ENCODE results near the gene BCORL1.

BCORL1 gene

DNA sequence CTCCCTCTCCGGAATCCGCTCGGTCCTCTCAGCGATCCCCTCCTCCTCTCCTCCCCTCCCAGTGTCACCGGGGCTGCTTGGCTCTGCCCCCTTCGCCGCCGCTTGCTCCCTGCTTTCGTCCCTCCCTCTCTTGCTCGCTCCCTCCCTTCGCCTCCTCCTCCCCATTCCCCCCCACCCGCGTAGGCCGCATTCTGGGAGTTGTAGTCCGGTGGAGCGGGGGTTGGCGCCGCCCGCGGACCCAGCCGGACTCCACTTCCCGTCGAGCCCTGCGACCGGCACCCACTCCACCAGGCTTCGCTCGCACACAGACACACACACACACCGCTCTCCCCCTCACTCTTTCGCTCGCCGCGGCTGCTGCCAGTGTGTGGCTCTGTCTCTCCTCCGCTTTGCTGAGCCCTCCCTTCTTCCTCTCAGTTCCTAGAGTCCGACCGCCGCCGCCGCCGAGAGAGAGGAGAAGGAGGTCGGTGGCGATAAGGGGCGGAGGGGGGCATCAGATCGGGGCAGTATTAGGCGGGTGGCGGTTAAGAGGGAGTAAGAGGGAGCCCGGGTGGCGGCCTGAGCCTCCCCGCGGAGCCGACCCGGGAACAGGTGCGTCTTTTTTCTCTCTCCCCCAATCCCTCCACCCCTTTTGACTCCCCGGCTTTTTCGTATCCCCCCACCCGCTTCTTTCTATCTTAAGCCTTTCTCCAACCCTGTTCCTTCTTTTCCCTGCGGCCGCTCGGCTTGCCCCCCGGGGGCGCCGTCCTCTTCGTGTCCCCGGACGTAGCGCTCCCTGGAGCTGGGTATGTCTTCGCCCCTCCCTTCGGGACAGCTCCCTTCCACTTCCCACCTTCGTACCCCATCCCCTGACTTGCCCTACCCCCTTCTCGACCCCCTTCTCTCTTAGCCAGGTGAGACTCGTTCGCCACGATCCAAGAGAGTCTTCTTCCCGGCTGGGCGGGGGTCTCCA, at the start of gene BCORL1:
Gene BCORL1 (plus strand): TSS at position 336 of the 952 bp plus-strand sequence. CDS start 22,597 bp downstream, outside the sequence.
- peak; percentile 82 for DNase-seq (ENCODE audit: low read depth)

GRCh38 chrX:129932821-129933321, 49.6 kb upstream of the BCORL1 start:
- DNase-seq (ENCODE audit: low read depth) = no peak

DNA sequence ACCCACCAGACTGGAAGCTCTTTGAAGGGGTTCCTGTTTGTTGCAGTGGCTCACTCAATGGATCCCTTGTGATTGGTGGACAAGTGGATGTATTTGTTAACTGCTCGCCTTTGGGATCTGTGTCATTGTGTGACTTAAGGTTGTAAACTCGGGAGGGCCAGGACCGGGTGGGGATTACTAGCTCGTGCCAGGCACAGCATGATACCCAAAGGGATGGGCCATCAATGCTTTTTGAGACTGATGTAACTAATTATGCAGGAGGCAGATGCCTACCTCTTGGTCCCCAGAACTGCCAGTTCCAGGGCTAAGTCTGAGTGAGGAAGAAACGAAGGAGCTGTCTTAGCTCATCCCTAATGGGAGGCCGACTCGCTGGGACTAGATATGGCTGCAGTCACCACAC, 48.7 kb upstream of the BCORL1 start:
- no peak for DNase-seq (ENCODE audit: low read depth)

DNA sequence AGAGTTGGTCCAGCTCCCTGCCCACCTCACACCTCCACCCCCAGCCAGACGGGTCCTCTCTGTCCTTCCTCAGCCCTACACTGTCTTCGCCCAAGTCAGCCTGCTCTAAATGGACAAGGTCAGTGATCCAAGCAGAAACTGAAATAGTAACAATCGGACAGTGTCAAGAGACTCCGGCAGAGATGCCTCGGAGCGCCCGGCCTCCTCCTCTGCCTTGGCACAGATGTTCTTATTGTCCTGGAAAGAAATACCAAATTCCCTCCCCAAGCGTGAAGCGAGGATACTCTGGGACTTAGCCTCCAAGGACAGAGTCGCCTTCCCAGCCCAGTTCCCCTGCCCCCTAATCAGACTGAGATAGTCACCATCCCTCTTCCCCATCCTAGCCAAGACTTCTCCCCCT, 48.0 kb upstream of the BCORL1 start:
- DNase-seq (ENCODE audit: low read depth) = no peak

DNA sequence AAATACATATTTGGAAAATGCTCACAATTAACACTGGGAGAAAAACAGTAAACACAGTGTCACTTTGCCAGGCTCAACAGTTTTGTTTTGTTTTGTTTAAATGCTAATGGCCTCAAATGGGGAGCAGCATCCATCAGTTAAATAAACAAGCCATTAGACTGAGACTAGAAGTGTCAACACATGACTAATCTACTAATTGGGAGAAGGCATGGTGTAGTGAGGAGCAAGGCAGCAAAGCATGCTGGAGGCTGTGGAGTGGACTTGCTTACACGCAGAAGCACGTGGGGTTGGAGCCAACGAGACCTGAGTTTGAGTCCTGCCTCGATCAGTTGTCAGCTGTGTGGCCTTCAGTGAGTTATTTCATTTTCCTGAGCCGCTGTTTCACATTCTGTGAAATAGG, 47.5 kb upstream of the BCORL1 start:
- DNase-seq (ENCODE audit: low read depth) = no peak

DNA sequence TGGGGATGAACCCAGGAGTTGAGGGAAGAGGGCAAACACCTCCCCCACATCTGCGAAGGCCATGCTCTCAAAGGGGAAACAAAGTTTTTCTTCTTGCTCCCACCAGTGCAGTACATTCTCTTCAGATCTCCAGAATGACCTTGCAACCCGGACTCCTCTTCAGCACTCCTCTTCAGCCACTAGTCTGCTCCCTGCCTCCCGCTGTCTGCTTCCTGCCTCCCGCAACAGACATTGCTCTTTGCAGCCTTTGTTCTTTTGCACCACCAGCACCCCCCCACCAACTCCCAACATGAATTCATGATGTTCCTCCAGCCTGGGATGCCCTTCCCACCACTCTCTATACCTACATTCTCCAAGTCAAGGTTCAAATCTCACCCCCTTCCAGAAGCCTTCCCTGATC, 44.4 kb upstream of the BCORL1 start:
- no peak for DNase-seq (ENCODE audit: low read depth)

DNA sequence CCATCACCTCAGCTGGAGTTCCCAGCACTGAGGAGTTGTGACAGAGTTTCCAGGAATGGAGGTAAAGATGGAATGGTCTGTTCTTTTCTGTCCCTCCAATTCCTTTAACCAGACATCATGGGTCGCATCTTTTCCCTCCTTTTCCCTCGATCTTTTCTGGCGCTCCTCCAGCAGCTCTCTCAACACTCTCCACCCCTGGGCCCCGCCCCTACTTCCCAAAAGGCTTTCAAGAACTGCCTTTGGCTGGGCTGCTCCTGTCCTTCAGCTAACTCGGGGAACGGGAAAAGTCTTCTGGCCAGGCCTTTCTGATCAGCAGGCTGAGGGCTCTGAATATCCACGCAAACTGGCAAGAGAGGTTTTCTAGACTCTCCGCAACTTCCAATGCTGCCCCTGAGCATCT, 42.4 kb upstream of the BCORL1 start:
- DNase-seq (ENCODE audit: low read depth) = no peak

DNA sequence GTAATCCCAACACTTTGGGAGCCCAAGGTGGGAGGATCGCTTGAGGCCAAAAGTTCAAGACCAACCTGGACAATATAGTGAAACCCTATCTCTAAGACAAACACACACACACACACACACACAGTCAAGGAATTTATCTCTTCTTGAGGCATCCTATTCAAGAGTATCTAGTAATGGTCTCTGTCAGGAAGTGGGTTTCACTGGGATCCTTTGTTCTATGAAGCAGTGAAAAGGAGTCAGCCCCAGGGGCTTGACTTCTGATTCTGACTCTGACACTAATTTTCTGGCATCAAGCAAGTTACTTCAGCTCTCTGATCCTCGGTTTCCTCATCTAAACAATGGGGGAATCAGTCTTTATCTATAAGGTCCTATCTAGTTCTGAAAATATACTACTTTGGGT, 41.7 kb upstream of the BCORL1 start:
- no peak for DNase-seq (ENCODE audit: low read depth)

DNA sequence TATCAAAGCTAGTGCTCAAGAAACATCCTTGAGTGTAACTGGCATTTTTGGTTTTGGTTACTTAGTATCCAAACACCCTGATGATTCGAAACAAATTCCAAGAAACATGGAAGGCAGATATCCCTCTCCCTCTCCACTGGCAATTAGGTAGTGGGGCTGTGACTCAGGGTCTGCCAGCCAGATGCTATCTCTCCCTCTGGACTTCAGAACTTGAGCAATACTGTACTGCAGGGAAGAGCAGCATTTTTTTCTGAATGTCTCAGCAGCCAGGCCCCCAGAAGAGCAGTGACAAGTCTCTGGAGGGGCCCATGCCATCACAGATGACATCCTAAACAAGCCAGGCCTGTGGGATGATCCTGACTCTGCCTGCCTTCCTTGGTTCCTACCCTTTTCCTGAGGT, 37.3 kb upstream of the BCORL1 start:
- no peak for DNase-seq (ENCODE audit: low read depth)

- no peak for DNase-seq (ENCODE audit: low read depth)
Observed at GRCh38 chrX:129953334-129953648, 29.1 kb upstream of the BCORL1 start.

- no peak for DNase-seq (ENCODE audit: low read depth)
Observed at GRCh38 chrX:129953881-129954280, 28.6 kb upstream of the BCORL1 start.

GRCh38 chrX:129954804-129955203, 27.6 kb upstream of the BCORL1 start:
- DNase-seq (ENCODE audit: low read depth) = no peak

GRCh38 chrX:129955682-129956081, 26.8 kb upstream of the BCORL1 start:
- no peak for DNase-seq (ENCODE audit: low read depth)

- DNase-seq (ENCODE audit: low read depth) = no peak
Observed at GRCh38 chrX:129956145-129956544, 26.3 kb upstream of the BCORL1 start.

- no peak for DNase-seq (ENCODE audit: low read depth)
Observed at GRCh38 chrX:129956765-129957164, 25.7 kb upstream of the BCORL1 start.

DNA sequence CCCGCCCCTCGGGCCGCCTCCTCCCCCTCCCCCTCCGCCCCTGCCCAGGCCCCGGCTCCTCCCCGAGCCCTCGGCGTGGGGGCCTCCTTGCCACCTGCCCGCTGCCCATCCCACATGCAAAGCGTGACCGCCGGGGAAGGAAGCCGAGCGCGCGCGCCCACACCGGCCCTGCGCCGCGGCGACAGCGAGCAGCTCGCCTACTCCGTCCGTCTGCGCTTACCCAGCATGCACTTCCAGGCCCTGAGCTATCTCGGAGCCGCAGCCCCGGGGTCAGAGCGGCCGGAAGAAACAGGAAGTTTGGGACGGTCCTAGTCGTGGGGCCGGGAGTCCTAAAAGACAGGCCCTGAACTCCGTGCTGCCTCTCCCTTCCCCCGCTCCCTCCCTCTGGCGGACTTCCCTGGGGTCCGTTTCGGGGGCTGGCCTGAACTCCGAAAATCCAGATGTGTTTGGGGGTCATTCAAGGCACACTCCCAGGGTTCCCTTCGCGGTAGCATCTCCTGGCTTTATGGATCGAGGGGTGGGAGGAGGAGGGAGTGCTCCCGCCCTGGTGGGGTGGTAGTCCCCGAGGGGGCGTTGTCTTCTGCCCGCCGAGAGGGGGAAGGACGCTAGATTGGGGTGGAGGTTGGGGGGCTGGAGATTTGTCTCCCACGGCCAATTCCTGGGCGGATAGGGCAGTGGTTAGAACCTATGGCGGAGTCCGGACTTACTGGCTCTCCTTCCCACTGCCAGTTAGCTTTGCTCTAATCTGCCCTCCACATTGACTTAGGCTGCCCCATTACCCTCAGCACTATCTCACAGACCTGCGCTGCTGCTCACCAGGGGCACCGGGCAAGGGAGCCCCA, 25.0 kb upstream of the BCORL1 start:
- DNase-seq (ENCODE audit: low read depth) = no peak

DNA sequence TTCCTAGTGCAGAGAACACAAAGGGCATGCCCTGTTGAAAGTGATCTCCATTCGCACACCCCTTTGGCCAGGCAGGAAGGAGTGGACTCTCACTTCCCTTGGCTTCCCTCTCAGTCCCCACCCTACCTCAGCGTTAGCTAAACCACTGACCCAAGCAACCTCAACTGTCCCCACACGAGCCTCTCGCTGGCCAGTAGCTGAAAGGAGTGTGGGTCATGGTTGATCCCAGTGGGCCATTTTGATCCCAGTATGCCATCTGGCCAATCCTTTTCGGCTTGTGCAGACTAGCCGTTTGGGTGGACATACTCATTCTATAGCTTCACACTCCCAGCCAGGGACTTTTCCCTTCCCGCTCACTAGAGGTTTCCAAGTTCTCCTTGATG, 24.4 kb upstream of the BCORL1 start:
- no peak for DNase-seq (ENCODE audit: low read depth)

DNA sequence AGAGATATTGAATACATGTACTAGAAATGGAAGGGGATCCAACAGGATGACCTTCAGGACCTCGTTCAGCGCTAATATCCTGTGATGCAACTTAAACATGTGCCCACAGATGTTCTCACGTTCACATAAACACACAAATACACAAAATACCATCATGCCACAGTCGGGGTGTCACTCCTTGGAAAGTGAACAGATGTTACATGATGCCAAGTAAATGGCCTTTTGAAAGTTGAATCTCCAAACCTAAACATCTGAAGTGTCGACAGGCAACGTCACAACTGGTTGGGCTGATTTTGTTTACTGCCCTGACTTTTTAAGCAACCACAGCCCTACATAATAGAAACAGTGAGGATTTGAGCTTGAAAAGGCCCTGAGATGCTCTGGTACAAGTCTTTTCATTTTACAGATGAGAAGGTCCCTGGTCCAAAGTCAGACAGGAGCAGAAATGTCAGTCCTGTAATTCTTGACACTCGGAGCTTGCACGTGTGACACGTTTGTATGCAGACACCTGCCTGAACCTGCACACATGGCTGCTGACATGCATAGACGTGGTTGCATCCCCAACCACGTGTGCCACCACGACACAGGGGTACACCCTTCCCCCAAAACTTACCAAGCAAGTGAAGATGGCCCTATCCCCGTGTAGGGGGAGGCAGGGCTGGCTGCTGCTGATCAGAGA, 23.5 kb upstream of the BCORL1 start:
- no peak for DNase-seq (ENCODE audit: low read depth)

- DNase-seq (ENCODE audit: low read depth) = no peak
Observed at GRCh38 chrX:129959493-129959832, 23.0 kb upstream of the BCORL1 start.

DNA sequence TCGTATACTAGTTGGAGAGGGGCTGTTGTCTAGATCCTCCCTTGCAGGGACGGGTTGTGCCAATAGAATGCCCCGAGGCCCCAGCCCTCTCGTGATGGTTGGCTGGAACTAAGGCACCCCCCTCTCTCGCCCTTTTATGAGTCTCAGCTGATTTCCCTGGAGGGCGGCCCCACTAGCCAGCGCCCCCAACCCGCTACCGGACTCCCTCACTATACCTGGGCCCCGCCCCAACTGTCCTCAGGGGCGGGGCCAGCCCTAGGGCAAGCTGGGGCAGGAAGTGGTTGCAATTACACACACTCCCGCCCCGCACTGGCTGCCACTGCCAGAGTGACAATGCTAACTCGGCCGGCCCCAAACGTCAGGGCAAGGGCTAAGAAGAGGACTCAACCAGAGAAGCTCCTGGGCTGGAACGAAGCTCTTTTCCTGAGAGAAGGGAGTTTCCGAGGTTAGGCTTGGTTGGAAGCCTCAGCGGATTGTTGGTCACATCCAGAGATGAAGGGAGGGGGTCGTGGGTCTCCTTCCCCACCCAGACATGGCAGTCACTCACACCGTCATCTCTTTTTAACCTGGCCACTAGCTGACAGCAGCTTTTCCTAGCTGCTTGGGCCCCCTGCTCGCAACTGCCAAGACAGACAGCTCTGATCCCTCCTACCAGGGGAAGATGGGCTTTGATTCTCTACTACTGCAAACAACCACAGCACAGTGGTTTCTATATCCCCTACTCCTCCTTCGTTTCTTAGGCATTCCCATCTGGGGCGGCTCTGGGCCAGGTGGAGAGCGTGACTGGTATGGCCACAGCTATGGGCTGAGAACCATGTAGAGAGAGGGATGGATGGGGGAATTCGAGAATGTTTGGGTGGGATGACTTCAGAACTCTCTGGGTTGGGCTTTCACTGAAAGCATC, 21.0 kb upstream of the BCORL1 start:
- peak; percentile 51 for DNase-seq (ENCODE audit: low read depth)

DNA sequence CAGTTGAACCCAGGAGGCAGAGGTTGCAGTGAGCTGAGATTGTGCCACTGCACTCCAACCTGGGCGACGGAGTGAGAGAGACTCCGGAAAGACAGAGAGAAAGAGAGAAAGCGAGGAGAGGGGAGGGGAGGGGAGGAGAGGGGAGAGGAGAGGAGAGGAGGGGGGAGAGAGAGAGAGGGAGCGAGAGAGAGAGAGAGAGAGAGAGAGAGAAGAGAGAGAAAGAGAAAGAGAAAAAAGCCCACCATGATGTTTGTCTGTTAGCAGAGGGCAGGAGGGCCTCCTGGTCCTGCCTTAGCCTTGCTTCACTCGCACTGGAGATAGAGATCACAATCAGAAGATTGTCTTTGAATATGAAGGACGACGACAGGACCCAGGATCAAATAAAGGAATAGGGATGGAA, 18.7 kb upstream of the BCORL1 start:
- no peak for DNase-seq (ENCODE audit: low read depth)

- no peak for DNase-seq (ENCODE audit: low read depth)
Observed at GRCh38 chrX:129965166-129965565, 17.3 kb upstream of the BCORL1 start.
